Activated CD4-positive, CD25-positive, alpha-beta regulatory T cell (primary cell): Measurements from ENCODE around the gene STAU1.
"Not testable (repeated sequence)": the region's sequence is repeated elsewhere in the genome, so short reads cannot be mapped to it uniquely, and the experiment has no call there.

ENCODE experiments used
- DNase-seq, 4 experiments: peaks; one replicate each; lab custom pipeline; 2025; lab: John Stamatoyannopoulos, UW

The STAU1 gene

GRCh38 chr20:49187851-49188641 is at the start of gene STAU1:
Gene STAU1 (minus strand): TSS chr20:49188334. CDS start chr20:49166201, 22,133 bp downstream.
- peak; percentile 88 to 96 (median 92) for DNase-seq

GRCh38 chr20:49237531-49237930 is 49.4 kb upstream of the STAU1 start:
- DNase-seq = no peak

GRCh38 chr20:49236301-49236700 is 48.2 kb upstream of the STAU1 start:
- DNase-seq = no peak

- DNase-seq = no peak
These were observed 46.7 kb upstream of the STAU1 start for GRCh38 chr20:49234831-49235230.

GRCh38 chr20:49233226-49233625 is 45.1 kb upstream of the STAU1 start:
- DNase-seq = no peak

GRCh38 chr20:49231471-49231870 is 43.3 kb upstream of the STAU1 start:
- DNase-seq = no peak

- no peak for DNase-seq
These were observed 42.5 kb upstream of the STAU1 start for GRCh38 chr20:49230561-49231133.

GRCh38 chr20:49230021-49230420 is 41.9 kb upstream of the STAU1 start:
- no peak for DNase-seq

GRCh38 chr20:49229381-49229780 is 41.2 kb upstream of the STAU1 start:
- no peak for DNase-seq

- no peak for DNase-seq
These were observed 40.5 kb upstream of the STAU1 start for GRCh38 chr20:49228676-49229075.

GRCh38 chr20:49225896-49226295 is 37.8 kb upstream of the STAU1 start:
- DNase-seq = no peak

GRCh38 chr20:49219924-49220831 is 32.0 kb upstream of the STAU1 start:
- DNase-seq = no peak

GRCh38 chr20:49219091-49219923 is 31.2 kb upstream of the STAU1 start, which contains the start of gene DDX27:
Gene DDX27 (plus strand): TSS chr20:49219416. CDS start chr20:49219449, 33 bp downstream.
- DNase-seq = peak; percentile 84 to 92 (median 88)

- not testable (repeated sequence) for DNase-seq
These were observed 30.6 kb upstream of the STAU1 start for GRCh38 chr20:49218739-49219090.

- peak; percentile 79 to 98 (median 90) for DNase-seq
These were observed 29.0 kb upstream of the STAU1 start for GRCh38 chr20:49216991-49217578.

GRCh38 chr20:49215232-49215631 is 27.1 kb upstream of the STAU1 start:
- DNase-seq = no peak

- no peak for DNase-seq
These were observed 26.4 kb upstream of the STAU1 start for GRCh38 chr20:49214571-49214970.

GRCh38 chr20:49210757-49211110 is 22.6 kb upstream of the STAU1 start:
- no peak for DNase-seq

- no peak for DNase-seq
These were observed 22.1 kb upstream of the STAU1 start for GRCh38 chr20:49210101-49210756.

- no peak for DNase-seq
These were observed 18.9 kb upstream of the STAU1 start for GRCh38 chr20:49207076-49207475.

- DNase-seq = no peak
These were observed 15.6 kb upstream of the STAU1 start for GRCh38 chr20:49203746-49204145.
